GM18858 (cell line): ENCODE data around the gene SYT7.

Experiments
- ATAC-seq: cut with Tn5 transposase; IDR thresholded peaks from one replicate; pipeline ENCODE4 v1.9.1; 2021; ENCODE audit not compliant: unreplicated experiment

SYT7 gene

DNA sequence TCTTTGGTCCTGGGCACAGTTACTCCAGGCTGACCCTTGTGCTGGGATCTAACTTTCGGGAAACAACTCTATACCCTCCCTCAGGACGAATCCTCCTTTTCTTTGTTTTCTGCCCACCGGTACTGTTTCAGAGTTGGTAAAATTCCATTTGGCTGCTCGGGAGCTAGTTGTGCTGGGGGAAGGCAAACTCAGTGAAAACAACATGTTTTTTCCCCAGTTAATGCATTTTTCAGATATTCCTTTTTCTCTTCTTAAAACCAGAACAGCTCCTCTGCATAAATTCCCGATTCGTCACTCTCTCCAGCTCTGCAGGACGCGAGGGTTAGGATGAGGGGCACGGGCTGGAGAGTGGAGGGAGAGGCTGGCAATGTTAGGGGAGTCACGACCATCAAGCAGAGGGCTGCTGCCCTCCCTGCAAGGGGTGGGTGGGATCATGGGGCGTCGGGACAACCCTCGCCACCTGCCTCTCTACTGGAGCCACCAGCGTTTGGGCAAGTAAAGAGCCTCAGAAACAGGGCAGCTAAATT, 41.0 kb downstream of the SYT7 start:
- ATAC-seq = no peak

DNA sequence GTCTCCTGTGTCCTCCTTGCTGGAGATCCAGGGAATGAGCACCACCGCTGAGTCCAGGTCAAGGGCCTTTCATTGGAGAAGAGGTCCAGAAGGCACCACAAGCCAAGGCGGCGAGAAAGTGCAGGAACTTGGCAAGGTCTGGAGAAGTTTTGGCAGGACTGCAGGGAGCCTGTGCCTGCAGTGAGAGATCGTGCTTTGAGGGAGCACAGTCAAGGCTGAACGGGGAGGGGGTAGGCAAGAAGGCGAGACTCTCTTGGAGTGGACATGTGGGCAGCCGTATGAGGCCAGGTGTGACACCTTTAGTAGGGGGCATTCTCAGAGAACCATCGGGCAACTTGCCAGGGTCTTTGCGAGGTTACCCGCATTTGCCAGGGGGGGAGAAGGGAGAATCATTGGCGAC, 41.9 kb downstream of the SYT7 start:
- ATAC-seq = no peak

DNA sequence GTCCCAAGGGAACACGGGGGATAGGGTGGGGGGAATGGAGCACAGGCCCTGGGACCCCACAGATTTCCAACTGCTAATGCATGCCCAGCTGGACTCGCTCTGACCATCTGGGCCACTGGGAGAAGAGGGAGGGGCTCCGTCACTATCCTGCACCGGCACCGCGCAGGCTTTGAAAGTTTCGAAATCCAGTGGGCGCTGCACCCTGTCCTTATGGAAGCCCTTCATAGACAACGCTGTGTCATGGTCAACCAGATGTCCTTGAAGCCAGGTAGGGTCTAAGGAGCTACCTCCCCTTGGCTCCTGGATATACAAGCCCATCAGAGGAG, 42.3 kb downstream of the SYT7 start:
- no peak for ATAC-seq

DNA sequence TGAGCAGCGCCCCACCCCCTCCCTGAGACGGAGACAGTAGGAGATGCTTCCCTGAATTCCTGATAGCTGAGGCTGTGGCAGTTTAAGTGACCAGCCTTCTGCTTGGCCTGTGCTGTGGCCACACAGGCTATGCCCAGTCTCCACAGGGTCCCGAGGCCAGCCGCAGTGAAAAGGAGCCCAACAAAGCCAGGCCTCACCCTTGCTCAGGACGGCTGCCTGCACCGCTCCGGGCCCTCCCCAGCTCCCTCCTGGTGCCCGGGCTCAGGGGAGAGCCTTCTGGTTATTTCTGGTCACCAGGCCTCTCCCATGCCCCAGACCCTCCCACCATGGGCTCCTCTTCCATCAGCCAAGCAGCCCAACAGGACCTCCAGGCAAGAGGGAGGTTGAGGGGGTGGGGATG, 43.5 kb downstream of the SYT7 start:
- no peak for ATAC-seq

DNA sequence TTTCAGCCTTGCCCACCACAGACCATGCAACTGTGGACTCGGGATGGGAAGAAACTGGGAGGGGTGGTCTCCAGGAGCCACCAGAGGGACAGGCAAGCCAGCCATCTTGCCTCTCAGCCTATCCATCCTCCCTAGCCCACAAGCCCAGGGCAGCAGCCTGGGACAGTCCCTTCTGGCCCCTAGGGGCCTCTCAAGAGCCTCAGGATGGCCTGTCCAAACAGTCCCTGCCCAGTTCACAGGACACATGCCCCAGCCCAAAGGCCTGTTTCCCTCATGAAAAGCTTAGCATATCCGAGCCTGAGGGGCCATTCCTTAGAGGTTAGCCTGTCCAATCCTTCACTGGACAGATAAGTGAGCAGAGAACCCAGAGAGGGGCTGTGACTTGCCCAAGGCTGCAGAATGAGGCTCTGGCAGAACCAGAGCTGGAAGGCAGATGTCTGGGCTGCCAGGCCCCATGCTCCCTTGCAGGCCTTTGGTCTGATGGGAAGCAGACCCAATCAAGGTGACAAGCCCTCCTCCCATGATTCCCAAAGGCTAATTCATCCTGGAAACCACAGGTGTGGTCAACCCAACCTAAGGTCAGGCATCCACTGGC, 44.1 kb downstream of the SYT7 start:
- no peak for ATAC-seq

DNA sequence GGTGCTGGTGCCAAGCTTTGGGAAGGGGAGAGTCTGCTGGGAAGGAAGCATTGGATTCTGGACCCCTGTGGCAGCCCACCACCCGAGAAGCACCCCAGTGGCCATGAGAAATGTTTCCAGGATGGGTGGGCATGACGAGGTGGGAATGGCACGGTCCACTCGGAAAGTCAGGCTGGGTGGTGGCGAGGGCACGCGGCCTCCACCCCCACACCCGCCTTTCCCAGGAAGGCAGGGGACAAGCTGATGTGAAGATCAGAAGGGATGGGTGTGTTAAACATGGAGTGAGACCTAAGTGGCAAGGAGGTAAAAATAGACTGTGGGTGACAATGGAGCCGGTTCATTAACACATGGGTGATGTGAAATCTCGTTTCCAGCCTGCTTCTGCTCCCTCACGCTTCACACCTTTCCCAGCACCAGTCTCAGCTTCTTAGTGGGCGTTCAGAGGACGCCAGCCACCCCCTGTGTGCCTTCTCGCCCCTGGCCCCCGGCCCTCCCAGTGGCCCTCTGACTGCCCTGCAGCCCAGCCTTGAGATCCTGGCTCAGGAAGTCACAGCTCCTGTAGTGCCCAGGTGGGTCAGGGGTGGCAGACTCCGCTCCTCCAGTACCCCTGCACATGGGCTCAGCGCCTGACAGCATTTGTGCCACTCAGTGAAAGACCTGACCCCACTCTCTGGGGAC, 44.7 kb downstream of the SYT7 start:
- no peak for ATAC-seq

DNA sequence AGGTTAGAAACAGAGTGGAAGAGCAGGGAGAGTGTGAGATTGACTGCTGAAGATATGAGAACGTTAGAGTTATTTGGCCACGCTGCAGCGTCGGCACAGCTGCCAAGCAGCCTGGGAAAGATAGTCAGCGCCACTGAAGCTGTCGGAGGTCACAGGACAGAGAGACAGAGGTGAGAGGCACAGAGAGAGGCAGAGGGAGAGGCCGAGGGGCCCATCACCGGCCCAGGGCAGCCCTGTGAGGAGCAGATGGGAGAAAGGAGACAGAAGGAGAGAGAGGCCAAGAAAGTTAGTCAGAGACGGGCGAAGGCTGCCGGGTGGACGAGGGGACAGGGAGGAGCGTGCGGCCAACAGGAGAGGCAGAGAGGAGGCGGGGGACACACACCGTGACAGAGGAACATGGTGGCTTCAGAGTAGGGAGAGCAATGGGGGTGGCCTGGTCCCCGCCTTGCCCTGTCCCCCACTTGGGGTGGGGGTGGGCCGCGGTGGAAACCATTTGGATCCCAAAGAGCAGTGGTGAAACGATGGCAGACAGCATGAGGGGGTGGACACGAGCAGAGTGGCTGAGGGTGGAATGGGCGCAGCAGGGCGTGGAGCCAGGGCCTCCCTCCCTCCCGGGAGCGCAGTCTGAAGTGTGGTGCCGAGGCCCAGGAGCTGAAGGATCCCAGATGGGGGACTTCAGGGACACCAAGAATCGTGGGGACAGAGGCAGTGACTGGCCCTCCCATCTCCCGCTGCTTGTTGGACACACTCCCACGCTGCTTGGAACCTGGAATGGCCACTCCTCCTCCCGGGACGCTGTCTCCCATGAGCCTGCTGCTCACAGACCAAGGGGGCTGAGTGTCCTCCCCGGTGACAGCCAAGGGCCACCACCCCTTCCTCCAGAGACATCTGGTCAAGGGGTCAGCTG, 45.7 kb downstream of the SYT7 start:
- ATAC-seq = no peak

DNA sequence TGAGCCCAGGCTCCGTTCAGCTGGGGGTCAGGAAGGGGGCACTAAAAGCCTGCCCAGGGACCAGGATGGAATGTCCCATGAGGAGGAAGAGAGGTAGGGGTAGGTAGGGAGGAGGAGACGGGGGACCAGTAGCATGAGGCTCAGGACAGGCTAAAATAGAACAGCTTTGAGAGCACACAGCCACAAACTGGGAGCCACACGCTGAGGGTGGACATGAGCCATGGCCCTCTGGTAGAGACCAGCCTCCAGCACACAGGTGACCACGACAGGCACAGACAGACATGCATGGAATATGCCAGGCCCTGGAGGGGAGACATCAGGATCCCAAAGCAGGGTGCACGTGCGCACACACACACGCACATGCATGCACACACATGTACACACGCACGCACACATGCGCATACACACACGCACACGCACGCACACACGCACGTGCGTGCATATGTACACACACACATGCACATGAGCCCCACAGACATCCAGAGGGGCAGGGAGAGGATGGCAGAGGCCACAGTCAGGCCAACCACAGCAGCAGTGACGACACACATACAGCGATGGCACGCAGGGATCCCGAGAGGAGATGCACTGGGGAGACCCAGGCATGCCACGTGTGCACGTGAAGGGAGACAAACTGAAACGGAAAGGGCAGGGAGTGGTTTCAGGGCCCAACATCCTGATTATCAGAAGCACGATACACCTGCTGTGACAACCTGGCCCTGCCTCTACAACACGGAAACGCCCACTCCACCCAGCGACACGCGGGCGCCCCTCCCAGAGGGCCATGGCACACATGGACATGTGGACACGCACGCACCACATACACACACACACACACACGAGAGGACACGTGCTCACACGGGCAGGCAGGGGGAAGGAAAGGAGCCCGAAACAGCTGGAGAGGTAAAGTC, 46.6 kb downstream of the SYT7 start:
- ATAC-seq = no peak

DNA sequence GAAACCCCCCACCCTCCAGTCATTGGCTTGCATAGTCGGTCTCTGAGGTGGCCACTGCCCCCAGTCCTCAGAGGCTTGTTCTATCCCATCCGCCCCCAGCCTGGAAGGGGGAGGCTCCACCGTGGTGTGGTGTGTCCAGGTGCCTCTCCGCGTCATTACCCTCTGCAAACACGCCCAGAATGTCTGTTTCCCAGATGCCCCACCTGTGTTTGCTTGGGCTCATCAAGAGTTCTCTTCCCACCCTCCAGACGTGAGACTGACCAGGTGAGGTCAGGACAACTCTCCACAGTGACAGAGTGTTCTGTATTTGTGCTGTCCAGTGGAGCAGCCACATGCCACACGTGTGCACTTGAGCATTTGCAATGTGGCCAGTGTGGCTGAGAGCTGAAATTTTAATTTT, 47.5 kb downstream of the SYT7 start:
- no peak for ATAC-seq

DNA sequence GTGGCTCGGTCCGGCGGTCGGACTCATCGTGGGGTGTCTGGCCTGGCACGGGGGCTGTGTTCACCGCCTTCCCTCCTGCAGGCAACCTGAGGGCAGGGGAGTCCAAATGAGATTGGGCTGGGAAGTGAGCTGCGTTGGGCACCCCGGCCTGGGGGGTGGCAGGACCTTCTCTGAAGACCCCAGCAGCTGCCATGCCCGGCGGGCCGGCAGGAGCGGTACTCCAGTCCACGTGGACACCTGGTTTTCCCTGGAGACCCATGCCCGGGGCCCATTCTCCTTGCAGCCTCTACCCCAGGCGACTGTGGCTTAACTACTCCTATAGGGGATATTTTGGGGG, 47.9 kb downstream of the SYT7 start:
- no peak for ATAC-seq

DNA sequence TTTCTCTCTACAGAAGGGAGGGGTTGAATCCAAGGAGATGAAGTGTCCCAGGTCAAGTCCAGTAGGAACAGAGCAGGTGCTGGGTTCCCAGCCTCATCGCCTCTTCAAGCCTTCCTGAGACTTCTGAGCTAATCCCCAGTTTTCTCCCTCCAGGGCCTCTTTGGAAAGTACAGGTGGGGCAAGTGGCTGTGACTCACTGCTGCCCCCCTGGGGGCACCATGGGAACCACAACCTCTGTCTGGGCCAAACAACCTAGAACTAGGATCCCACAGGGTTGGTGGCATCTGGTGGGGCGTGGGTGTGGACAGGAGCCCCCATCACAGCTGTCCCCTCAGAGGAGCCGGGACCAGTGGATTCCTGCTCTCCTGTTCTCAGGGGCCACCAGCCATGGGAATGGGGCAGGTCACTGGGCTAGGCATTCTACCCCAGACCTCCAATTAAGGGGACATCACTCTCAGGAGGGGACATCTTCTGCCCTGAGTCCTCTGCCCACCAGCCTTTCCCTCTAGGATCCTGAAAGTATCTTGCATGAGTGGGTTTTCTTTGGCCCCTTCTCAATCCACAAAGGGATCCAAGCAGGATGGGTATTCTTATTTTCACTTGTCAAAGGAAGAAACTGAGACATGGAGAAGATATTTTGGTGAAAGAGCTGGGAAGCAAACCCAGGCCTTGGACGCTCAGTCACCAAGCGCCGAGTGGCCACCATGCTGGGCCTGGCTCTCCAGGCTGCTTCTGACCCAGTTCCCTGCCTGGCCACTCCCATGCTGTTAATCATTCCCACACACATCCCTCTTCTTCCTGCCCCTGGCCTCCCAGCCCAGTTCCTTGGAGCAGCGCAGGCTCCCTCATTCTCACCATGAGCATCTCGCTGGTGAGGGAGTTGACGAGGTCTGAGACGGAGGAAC, 48.5 kb downstream of the SYT7 start:
- ATAC-seq = no peak

DNA sequence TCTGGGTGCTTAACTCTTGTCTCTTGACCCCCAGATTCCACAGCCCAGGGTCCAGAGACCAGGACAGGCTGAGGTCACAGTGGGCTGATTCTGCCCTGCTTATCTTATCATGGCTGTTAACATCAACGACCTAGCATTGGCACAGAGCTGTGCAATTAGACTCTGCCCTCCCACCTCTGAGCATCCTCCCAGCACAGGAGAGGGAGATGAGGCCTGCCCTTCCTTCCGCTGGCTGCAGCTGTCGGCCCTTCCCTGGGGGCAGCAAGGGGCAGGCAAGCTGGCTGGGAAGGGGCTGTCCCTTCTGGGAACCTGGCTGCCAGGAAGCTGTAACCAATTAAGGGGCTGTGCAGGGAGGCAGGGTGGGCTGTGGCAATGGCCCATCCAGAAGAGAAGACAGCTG, 49.8 kb downstream of the SYT7 start:
- ATAC-seq = no peak

DNA sequence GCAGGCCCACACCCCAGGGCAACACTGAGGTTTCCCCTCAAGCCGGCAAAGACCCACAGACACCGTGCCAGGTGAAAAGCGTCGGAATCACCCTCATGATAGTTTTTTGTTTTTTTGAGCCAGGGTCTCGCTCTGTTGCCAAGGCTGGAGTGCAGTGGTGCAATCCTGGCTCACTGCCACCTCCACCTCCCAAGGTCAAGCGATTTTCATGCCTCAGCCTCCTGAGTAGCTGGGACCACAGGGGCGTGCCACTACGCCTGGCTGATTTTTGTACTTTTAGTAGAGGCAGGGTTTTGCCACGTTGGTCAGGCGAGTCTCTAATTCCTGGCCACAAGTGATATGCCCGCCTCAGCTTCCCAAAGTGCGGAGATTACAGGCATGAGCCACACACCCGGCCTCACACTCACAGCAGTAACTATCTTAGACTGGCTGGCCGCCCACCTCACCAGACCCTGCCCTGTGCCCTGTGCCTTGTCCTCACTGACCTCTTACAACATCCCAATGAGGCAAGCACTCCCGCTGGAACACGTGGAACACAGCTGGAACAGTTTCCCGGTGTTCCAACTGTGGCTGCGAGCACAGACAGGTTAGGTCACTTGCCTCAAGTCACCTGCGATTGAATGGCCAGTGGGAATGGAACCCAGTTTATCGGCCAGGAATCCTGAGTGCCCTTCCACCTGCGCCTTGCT, 51.2 kb downstream of the SYT7 start:
- ATAC-seq = no peak

DNA sequence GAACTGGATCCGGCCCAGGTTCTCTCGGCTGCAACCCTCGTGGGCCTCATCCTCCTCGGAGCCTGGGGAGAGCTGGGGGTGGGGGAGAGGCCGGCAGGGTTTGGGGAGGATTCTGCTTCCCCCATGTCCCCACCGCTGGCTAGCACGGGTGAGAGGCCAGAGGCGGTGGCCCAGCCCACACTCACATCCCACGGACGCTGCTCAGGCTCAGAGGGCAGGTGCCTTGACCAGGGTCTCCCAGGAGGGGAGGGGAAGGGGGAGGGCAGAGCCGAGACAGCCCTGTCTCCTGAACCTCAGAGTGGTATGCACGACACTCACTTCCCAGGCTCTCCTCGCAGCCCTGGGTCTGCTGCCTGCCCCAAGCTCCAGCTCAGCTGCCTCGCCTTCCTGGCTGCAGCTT, 52.8 kb downstream of the SYT7 start:
- ATAC-seq = no peak

DNA sequence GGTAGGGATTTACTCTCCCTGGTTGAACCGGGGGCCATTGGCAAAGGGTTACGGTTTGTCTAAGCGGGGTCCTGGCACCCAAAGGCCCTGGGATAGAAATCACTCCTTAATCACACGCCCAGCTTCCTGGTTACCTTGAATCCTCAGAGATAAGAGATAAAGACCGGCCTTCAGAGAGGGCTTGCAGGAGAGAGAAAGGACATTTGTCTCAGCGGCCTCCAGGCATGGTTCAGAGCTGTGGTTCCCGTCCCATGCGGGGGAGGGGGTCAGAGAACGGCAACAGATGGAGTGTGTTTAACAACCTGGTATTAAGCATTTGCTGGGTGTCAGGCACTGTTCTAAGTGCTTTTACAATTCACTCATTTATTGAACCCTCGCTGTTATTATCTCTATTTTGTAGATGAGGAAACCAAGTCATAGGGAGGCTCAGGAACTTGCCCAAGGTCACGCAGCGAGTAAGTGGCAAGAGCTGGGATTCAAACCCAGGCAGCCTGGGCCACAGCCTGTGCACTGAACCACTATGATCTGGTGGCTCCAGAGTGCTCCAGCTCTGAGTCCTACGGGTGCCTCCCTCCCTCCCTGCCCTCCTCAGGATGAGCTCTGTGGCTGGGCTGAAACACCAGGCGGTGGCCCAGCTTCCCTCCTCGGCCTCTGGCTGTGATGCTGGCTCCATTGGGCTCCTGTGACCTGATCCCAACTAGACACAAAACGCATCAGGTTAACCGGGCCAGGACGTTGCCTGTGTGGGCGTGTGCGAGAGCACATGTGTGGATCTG, 53.7 kb downstream of the SYT7 start:
- no peak for ATAC-seq

DNA sequence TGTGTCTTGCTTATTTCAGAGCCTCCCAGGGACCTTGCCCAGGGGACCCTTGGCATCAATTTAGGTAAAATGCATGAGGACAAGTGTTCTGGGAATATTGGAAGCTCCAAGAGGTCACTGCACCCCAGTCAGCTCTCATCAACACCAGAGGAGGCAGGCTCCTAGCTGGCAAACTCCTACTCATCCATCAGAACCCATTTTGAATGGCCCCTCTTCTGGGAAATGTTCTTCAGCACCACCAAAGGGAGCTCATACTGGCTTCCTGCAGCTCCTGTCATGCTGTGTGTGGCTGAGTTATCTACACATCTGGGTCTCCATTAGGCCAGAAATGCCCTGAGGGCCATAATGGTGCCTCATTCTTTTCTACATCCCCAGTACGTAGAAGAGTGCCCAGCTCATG, 54.6 kb downstream of the SYT7 start:
- no peak for ATAC-seq

DNA sequence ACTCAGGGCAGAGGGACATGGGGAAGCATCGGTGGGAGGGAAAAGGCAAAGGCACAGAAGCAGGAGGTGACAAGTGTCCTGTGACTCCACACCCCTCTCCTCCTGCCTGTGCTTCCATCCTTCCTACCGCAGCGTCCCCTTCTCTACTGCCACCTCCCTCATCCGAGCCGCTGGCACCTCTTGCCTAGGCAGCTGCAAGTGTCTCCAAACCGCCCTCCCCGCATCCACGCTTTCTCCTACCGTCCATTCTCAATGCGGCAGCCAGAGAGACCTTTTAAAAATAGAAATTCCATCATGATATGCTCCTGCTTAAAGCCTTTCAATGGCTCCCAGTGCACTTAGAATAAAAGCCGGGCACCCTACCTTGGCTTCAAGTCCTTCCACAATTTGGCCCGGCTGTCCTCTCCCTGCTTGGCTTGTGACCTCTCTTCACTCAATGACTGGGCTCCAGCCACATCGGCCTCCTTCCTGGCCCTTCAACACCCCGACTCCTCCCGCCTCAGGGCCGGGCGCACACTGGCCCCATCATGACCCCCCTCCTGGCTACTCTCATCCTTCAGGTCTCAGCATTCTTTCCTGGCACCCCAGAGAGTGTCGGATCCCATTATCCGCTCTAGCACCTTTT, 55.8 kb downstream of the SYT7 start:
- no peak for ATAC-seq

DNA sequence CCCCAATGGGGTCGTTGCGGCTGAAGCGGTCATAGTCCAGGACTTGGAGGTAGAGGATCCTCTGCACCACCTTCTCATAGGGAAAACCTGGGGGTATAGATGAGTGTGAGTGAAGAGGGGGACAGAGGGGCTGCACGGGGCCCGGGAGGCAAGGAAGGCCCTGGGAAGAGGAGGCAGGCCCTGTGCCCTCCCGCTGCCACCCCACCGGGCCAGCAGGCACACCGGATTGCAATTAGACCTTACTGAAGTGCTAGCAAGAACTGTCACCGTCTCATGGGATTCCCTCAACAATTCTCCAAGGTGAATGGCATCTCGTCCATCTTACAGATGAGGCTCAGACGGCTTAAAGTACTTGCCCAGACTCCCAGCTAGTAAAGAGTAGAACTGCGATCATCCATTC, 56.4 kb downstream of the SYT7 start:
- ATAC-seq = no peak
